HepG2 (cell line): ENCODE data around the gene CYTH2. TPM values are rescaled to one million over a fixed set of nuclear protein-coding genes. Genes with fewer than 3 reads are reported as not detected.

Experiments used
- ATAC-seq: fragments of 200-7000 bp; cut with Tn5 transposase; 3 replicates; pipeline ENCODE4 v1.9.1; 2020; ENCODE audit warnings: mild to moderate bottlenecking, moderate library complexity
- BruUV-seq: library from RNA; stranded (reverse); fragments of 400-500 nt; replicated peaks from 2 replicates; lab custom pipeline; 2021; lab: Mats Ljungman, UMichigan
- CTCF ChIA-PET: fragments of 300-600 bp; formaldehyde crosslinking; extraction: SDS; loops from one replicate; lab custom pipeline; 2021; ENCODE audit warnings: low total read pairs, inconsistent platforms, low intra/inter-chr PET ratio; lab: Yijun Ruan, JAX
- POLR2A ChIA-PET: fragments of 350-600 bp; sonication (Branson Sonifier 250); formaldehyde crosslinking; loops from one replicate; lab custom pipeline; 2020; ENCODE audit warnings: antibody characterized with exemption, inconsistent platforms; lab: Yijun Ruan, JAX
- DNase-seq: peaks from one replicate; pipeline ENCODE4 v3.0.0-alpha.2; 2015; ENCODE audit warnings: low spot score
- FAIRE-seq: peaks from 3 replicates; lab custom pipeline; 2011; peaks lifted over from hg19 to GRCh38; lab: Jason Lieb, UNC
- H2AFZ ChIP-seq: one replicate; pipeline ENCODE4 v1.6.1; 2011; ENCODE audit warnings: low read length, inconsistent platforms
- H3K27ac ChIP-seq: fragments of 300-600 bp; 3 replicates; pipeline ENCODE4 v1.8.0; 2011; ENCODE audit warnings: mixed run types, mild to moderate bottlenecking, mixed read lengths, low read length, inconsistent platforms; ENCODE audit not compliant: insufficient read depth; ENCODE audit errors: extremely low read length
- H3K27me3 ChIP-seq, 2 experiments: fragments of 200-600 bp in 1 of 2; 2 replicates in 1 of 2; 3 replicates in 1 of 2; pipeline versions ENCODE4 v1.6.0 to v1.8.0; 2011; ENCODE audit warnings: low read length in 2 of 2, mild to moderate bottlenecking in 2 of 2, moderate library complexity in 2 of 2, inconsistent platforms in 1 of 2; ENCODE audit not compliant: insufficient read depth in 2 of 2, control insufficient read depth in 1 of 2
- H3K36me3 ChIP-seq, 2 experiments: fragments of 200-600 bp in 1 of 2; replicated peaks in 1 of 2; 2 replicates in 1 of 2; 3 replicates in 1 of 2; pipeline versions ENCODE4 v1.5.1 to v1.8.0; 2011; ENCODE audit warnings: low read length in 2 of 2, inconsistent platforms in 1 of 2; ENCODE audit not compliant: insufficient read depth in 2 of 2, control insufficient read depth in 1 of 2
- H3K4me1 ChIP-seq: 2 replicates; pipeline ENCODE4 v1.5.1; 2012; ENCODE audit warnings: low read length, inconsistent platforms; ENCODE audit not compliant: insufficient read depth
- H3K4me2 ChIP-seq: 2 replicates; pipeline ENCODE4 v1.6.0; 2011; ENCODE audit warnings: low read depth, low read length, inconsistent platforms
- H3K4me3 ChIP-seq, 3 experiments: fragments of 200-600 bp in 1 of 3; sonication (generic), shearing (Covaris generic) in 1 of 3; replicated peaks in 1 of 3; 2 replicates each; pipeline ENCODE4 v1.5.1; 2011 to 2016; ENCODE audit warnings: low read length in 3 of 3, inconsistent platforms in 2 of 3, low read depth in 2 of 3, mild to moderate bottlenecking in 2 of 3, control low read depth in 1 of 3, mixed read lengths in 1 of 3; ENCODE audit not compliant: insufficient read depth in 1 of 3
- H3K79me2 ChIP-seq: one replicate; pipeline ENCODE4 v1.6.1; 2011; ENCODE audit warnings: low read length, inconsistent platforms; ENCODE audit not compliant: insufficient read depth
- H3K9ac ChIP-seq: 2 replicates; pipeline ENCODE4 v1.6.0; 2011; ENCODE audit warnings: mild to moderate bottlenecking, low read depth, low read length, inconsistent platforms; ENCODE audit not compliant: insufficient read depth
- H3K9me3 ChIP-seq: 2 replicates; pipeline ENCODE4 v1.5.1; 2012; ENCODE audit warnings: mild to moderate bottlenecking, low read length
- H4K20me1 ChIP-seq: 2 replicates; pipeline ENCODE4 v1.6.0; 2011; ENCODE audit warnings: inconsistent platforms, mild to moderate bottlenecking, low read length, moderate library complexity; ENCODE audit not compliant: insufficient read depth
- DMAP1 ChIP-seq: IDR thresholded peaks from 2 replicates; pipeline ENCODE4 v1.6.1; 2016
- DNMT1 ChIP-seq: sonication (generic); formaldehyde crosslinking; IDR thresholded peaks from 2 replicates; pipeline ENCODE4 v1.5.1; 2020; ENCODE audit warnings: mild to moderate bottlenecking, missing genetic modification reagents
- GZF1 ChIP-seq: sonication (generic); formaldehyde crosslinking; IDR thresholded peaks from 2 replicates; pipeline ENCODE4 v1.5.1; 2020; ENCODE audit warnings: mild to moderate bottlenecking, missing genetic modification reagents
- HNRNPUL1 ChIP-seq: fragments of 200-400 bp; formaldehyde crosslinking; IDR thresholded peaks from 2 replicates; pipeline ENCODE4 v1.6.1; 2017; ENCODE audit warnings: low read depth, mild to moderate bottlenecking, low read length, moderate library complexity
- MNT ChIP-seq: fragments of 450-650 bp; IDR thresholded peaks from 2 replicates; pipeline ENCODE4 v1.6.1; 2016
- REXO4 ChIP-seq: sonication (generic); formaldehyde crosslinking; IDR thresholded peaks from 2 replicates; pipeline ENCODE4 v1.8.0; 2022; ENCODE audit warnings: missing genetic modification reagents, mild to moderate bottlenecking, borderline replicate concordance
- ZNF281 ChIP-seq: sonication (generic); formaldehyde crosslinking; IDR thresholded peaks from 2 replicates; pipeline ENCODE4 v1.4.0; 2020; ENCODE audit warnings: missing genetic modification reagents, borderline replicate concordance
- ZNF556 ChIP-seq: sonication (generic); formaldehyde crosslinking; IDR thresholded peaks from 2 replicates; pipeline ENCODE4 v1.4.0; 2020; ENCODE audit warnings: mild to moderate bottlenecking, missing genetic modification reagents, borderline replicate concordance
- ZNF660 ChIP-seq: sonication (generic); formaldehyde crosslinking; IDR thresholded peaks from 2 replicates; pipeline ENCODE4 v1.5.1; 2020; ENCODE audit warnings: mild to moderate bottlenecking, low read depth, missing genetic modification reagents, borderline replicate concordance
- ZNF780A ChIP-seq: sonication (generic); formaldehyde crosslinking; IDR thresholded peaks from 2 replicates; pipeline ENCODE4 v1.8.0; 2022; ENCODE audit warnings: mild to moderate bottlenecking, missing genetic modification reagents, moderate library complexity
- ZNF839 ChIP-seq: sonication (generic); formaldehyde crosslinking; IDR thresholded peaks from 2 replicates; pipeline ENCODE4 v1.4.0; 2020; ENCODE audit warnings: missing genetic modification reagents, mild to moderate bottlenecking, borderline replicate concordance
- WGBS: methylation state at CpG from one replicate; pipeline ENCODE4 v1.1.6; 2017; ENCODE audit warnings: low lambda C conversion rate; 5-methylcytosine and 5-hydroxymethylcytosine counted together
- in situ Hi-C: cut with HindIII; loops from 2 replicates; pipeline ENCODE4 v1.10.0; 2017; ENCODE audit warnings: low pct_unique_long_range_greater_than_20kb; ENCODE audit not compliant: extremely low pct_ligation_motif_present
- intact Hi-C: fragments of 100-400 bp; cut with micrococcal nuclease; formaldehyde crosslinking; loops from one replicate; pipeline ENCODE4 v1.10.0; 2022; ENCODE audit not compliant: unreplicated experiment
- polyA plus RNA-seq, 8 experiments: library from polyadenylated mRNA; depleted of rRNA in 3 of 8; stranded (reverse) in 7 of 8; unstranded in 1 of 8; fragments of >200 nt; fragmentation: Illumina TruSeq in 4 of 8; extraction: Trizol in 4 of 8; gene quantifications; 2 replicates each; pipeline versions ENCODE4 v1.2.1 to v1.2.3, GENCODE V29; 2011 to 2016; ENCODE audit warnings: low read depth in 4 of 8, missing spikeins in 1 of 8, mixed read lengths in 1 of 8; ENCODE audit not compliant: insufficient read depth in 1 of 8
- total RNA-seq, 5 experiments: library from RNA; depleted of rRNA; stranded (reverse); fragments of >200 nt; fragmentation: Illumina TruSeq; extraction: Trizol; gene quantifications; 2 replicates each; pipeline ENCODE4 v1.2.3, GENCODE V29; 2016; ENCODE audit warnings: low read depth in 1 of 5
- TF ChIP-seq, protein P1 (sequence below): sonication (generic); formaldehyde crosslinking; IDR thresholded peaks from 2 replicates; pipeline ENCODE4 v1.4.0; 2020; ENCODE audit warnings: mild to moderate bottlenecking, missing genetic modification reagents
- TF ChIP-seq, protein P2 (sequence below): sonication (generic); formaldehyde crosslinking; IDR thresholded peaks from 2 replicates; pipeline ENCODE4; 2020; ENCODE audit warnings: missing genetic modification reagents, mild to moderate bottlenecking, borderline replicate concordance

CYTH2 gene
- total and polyA plus RNA-seq, 2 of the 13 experiments (the other 11 are each of a cell fraction or from before 2014, with no cell fraction given): 16.5 to 39.3 TPM

- WGBS: 77% methylated on average over 6 of the region's 7 CpGs
- intact Hi-C loops: loop anchor here (10.0 kb wide), 1 partner anchor 92 kb away; no protein-coding TSS in a partner anchor
- ATAC-seq: no peak
- H3K4me2 ChIP-seq: peak overlapping the region; percentile 96
- H3K79me2 ChIP-seq: peaks cover 17% of the 10 kb centered on the region
- ChIA-PET POLR2A (interaction anchor here (0.6 to 2.4 kb wide), 6 partner anchors 22 to 146 kb away, joined by 3 to 9 read pairs (median 4); partner anchors contain the start of gene KDELR1), CTCF (no interaction called here)
- in situ Hi-C loops: no loop called here
- peak overlapping the region; percentile 71 for H3K27ac ChIP-seq
- H2AFZ ChIP-seq: no peak overlapping the region
- no peak for DNase-seq
- H3K9me3 ChIP-seq: no peaks in the 10 kb centered on the region
- peaks cover 22% of the 10 kb centered on the region for H3K4me1 ChIP-seq
- H4K20me1 ChIP-seq: no peaks in the 10 kb centered on the region
- peak overlapping the region; percentile 90 for H3K9ac ChIP-seq
- no TSS peak for BruUV-seq
- no peaks in the 10 kb centered on the region; a peak in 1 of 5 replicates for H3K27me3 ChIP-seq
- no peak for FAIRE-seq
- peaks cover 16 to 43% of the 10 kb centered on the region in 2 experiments for H3K36me3 ChIP-seq
- H3K4me3 ChIP-seq: peak overlapping the region; percentile 77 to 95 (median 80)
- TF ChIP-seq ZNF780A (CRISPR knock-in tag): no peak
- TF ChIP-seq GZF1 (CRISPR knock-in tag): no peak
- TF ChIP-seq REXO4: no peak
- TF ChIP-seq, protein P1, sequence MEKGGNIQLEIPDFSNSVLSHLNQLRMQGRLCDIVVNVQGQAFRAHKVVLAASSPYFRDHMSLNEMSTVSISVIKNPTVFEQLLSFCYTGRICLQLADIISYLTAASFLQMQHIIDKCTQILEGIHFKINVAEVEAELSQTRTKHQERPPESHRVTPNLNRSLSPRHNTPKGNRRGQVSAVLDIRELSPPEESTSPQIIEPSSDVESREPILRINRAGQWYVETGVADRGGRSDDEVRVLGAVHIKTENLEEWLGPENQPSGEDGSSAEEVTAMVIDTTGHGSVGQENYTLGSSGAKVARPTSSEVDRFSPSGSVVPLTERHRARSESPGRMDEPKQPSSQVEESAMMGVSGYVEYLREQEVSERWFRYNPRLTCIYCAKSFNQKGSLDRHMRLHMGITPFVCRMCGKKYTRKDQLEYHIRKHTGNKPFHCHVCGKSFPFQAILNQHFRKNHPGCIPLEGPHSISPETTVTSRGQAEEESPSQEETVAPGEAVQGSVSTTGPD (CRISPR knock-in tag): no peak
- TF ChIP-seq DNMT1 (CRISPR knock-in tag): no peak
- TF ChIP-seq MNT: no peak
- TF ChIP-seq DMAP1: no peak
- TF ChIP-seq, protein P2, sequence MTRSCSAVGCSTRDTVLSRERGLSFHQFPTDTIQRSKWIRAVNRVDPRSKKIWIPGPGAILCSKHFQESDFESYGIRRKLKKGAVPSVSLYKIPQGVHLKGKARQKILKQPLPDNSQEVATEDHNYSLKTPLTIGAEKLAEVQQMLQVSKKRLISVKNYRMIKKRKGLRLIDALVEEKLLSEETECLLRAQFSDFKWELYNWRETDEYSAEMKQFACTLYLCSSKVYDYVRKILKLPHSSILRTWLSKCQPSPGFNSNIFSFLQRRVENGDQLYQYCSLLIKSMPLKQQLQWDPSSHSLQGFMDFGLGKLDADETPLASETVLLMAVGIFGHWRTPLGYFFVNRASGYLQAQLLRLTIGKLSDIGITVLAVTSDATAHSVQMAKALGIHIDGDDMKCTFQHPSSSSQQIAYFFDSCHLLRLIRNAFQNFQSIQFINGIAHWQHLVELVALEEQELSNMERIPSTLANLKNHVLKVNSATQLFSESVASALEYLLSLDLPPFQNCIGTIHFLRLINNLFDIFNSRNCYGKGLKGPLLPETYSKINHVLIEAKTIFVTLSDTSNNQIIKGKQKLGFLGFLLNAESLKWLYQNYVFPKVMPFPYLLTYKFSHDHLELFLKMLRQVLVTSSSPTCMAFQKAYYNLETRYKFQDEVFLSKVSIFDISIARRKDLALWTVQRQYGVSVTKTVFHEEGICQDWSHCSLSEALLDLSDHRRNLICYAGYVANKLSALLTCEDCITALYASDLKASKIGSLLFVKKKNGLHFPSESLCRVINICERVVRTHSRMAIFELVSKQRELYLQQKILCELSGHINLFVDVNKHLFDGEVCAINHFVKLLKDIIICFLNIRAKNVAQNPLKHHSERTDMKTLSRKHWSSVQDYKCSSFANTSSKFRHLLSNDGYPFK: no peak
- no peak for TF ChIP-seq HNRNPUL1
- no peak for TF ChIP-seq ZNF839 (CRISPR knock-in tag)
- TF ChIP-seq ZNF660 (CRISPR knock-in tag): no peak
- no peak for TF ChIP-seq ZNF556 (CRISPR knock-in tag)
- no peak for TF ChIP-seq ZNF281 (CRISPR knock-in tag)
These were observed 22.6 kb upstream of the CYTH2 start for GRCh38 chr19:48446579-48446978.
